ENCODE data around the gene SUSD4. TPM values are rescaled to one million over a fixed set of nuclear protein-coding genes. Genes with fewer than 3 reads are reported as not detected.

Gene SUSD4
- total and polyA plus RNA-seq, 2 of the 4 experiments (the other 2 are of a cell fraction) = 1.8 to 2.7 TPM

DNA sequence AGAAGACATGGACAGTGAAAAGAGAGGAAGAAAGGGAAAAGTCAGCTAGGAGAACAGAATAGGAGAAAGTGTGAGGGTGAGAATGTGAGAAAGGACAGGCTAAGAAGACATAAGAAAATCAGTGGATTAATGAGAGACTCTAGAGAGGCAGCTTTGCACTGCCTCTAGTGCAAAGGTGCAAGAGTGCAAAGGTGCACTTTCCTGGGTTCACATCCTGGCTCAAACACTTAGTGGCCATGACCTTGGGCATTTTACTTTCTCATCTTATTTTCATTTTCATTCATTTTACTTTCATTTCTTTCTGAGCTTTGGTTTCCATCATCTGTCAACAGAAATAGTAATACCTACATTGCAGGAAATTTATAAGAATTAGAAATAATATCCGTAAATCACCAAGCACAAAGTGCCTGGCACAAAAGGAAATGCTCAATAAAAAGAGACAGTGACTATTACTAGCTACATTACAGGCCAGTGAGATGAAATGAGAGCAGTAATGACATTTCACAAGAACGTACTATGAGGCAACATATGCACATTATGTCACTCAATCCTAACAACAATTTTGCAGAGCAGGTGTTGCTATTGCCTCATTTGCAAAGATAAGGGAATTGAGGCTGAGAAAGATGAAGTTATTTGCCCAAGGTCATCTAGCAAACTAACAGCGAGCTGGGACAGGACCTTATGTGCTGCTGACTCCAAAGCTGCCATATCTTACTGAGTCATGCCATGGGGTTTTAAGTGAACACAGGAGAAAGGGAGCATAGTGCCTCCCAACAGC is 113.9 kb downstream of the SUSD4 start:
- dilution Hi-C loops (cut with HindIII; ENCODE audit: low sequenced_read_pairs, unreplicated experiment) (no loop called here), intact Hi-C loops (cut with micrococcal nuclease) (no loop called here), in situ Hi-C loops (cut with MboI; ENCODE audit: low sequenced_read_pairs) (no loop called here)
- Histone ChIP-seq H3K4me2 (ENCODE audit: low read depth, low read length) (no peak overlapping the region), H3K27ac (ENCODE audit: insufficient read depth, low read length) (no peak overlapping the region), H3K4me3 (ENCODE audit: insufficient read depth, low read depth, low read length) (no peak overlapping the region), H4K8ac (ENCODE audit: low read depth in 2 of 2, low read length in 2 of 2) (no peak overlapping the region), H4K5ac (ENCODE audit: low read depth, low read length) (no peak overlapping the region), H2BK5ac (ENCODE audit: low read depth, low read length, poor library complexity, severe bottlenecking) (no peak overlapping the region), H2AFZ (replicated peaks; ENCODE audit: low read length, poor library complexity) (no peak overlapping the region), H4K91ac (ENCODE audit: insufficient read depth, low read depth, low read length) (no peak overlapping the region), H2AK9ac (replicated peaks; ENCODE audit: low read depth, low read length, poor library complexity) (no peak overlapping the region), H3K9me1 (ENCODE audit: insufficient read depth, low read length) (no peaks in the 10 kb centered on the region), H3K36me3 (ENCODE audit: control insufficient read depth, insufficient read depth, low read length) (no peaks in the 10 kb centered on the region), H2BK120ac (ENCODE audit: low read depth, low read length) (no peak overlapping the region), H3K9me3 (ENCODE audit: control insufficient read depth, insufficient read depth, low read length) (no peaks in the 10 kb centered on the region), H2BK15ac (ENCODE audit: low read depth, low read length) (no peak overlapping the region), H3K56ac (ENCODE audit: extremely low read depth, insufficient read depth, low read length) (no peak overlapping the region), H3K27me3 (ENCODE audit: control insufficient read depth, insufficient read depth, low read length) (peaks cover 31% of the 10 kb centered on the region), H3K14ac (replicated peaks; ENCODE audit: low read depth, low read length) (no peak overlapping the region), H3K79me1 (ENCODE audit: low read depth in 1 of 2, low read length in 2 of 2) (no peaks in the 10 kb centered on the region), H4K20me1 (ENCODE audit: insufficient read depth, low read length) (no peaks in the 10 kb centered on the region), H3K23ac (ENCODE audit: low read depth, low read length) (no peak overlapping the region), H3K4ac (ENCODE audit: low read depth, low read length) (no peak overlapping the region), H2AK5ac (ENCODE audit: low read depth, low read length) (no peak overlapping the region), H2BK20ac (ENCODE audit: low read depth, low read length) (no peak overlapping the region), H3K18ac (ENCODE audit: low read depth, low read length) (no peak overlapping the region), H3K4me1 (ENCODE audit: control insufficient read depth, insufficient read depth, low read length) (no peaks in the 10 kb centered on the region), H3K9ac (ENCODE audit: low read depth, low read length) (no peak overlapping the region)
- BruUV-seq (replicated peaks) = no TSS peak
- CTCF ChIA-PET = interaction anchor here (0.6 kb wide), 1 partner anchor 1920 kb away, joined by 3 read pairs; no protein-coding TSS in a partner anchor
- POLR2A ChIA-PET (ENCODE audit: unreplicated experiment) = no interaction called here
- DNase-seq = no peak
- no peak for ATAC-seq (ENCODE audit: low read depth)
- TF ChIP-seq MXI1 (IDR thresholded peaks at IDR 0.05; ENCODE audit: borderline replicate concordance, low read depth, low read length) = no peak
- no peak for TF ChIP-seq RFX5 (IDR thresholded peaks at IDR 0.05; ENCODE audit: low read depth, low read length)
- no peak for TF ChIP-seq POLR2A (IDR thresholded peaks at IDR 0.05; ENCODE audit: low read depth, low read length)
- TF ChIP-seq NFE2L2 (IDR thresholded peaks at IDR 0.05; ENCODE audit: low read depth, low read length) = no peak
- TF ChIP-seq CHD1 (IDR thresholded peaks at IDR 0.05; ENCODE audit: low read depth, low read length) = no peak
- TF ChIP-seq RAD21 (IDR thresholded peaks at IDR 0.05; ENCODE audit: low read length) = no peak
- peak; percentile 56 for TF ChIP-seq CEBPB (IDR thresholded peaks at IDR 0.05; ENCODE audit: low read depth, low read length)
- TF ChIP-seq RCOR1 (IDR thresholded peaks at IDR 0.05; ENCODE audit: insufficient replicate concordance, low read length) = no peak
- WGBS, 2 experiments (ENCODE audit: extremely low coverage in 2 of 2, insufficient read length in 1 of 2) = 91% methylated on average over 1 of the region's 3 CpGs; no CpG with 5 or more reads in 1 of the 2 experiments
